Ovary (tissue), 3 donors: ENCODE results near the gene XCL2.

Experiments used
- CTCF ChIP-seq, 3 donors: fragments of 450-650 bp in 2 of 3; fragments of 200-600 bp in 1 of 3; IDR thresholded peaks; one replicate each; pipeline versions ENCODE4 v1.5.1 to v1.8.0; 2016 to 2022; ENCODE audit warnings: antibody characterized with exemption in 3 of 3, mild to moderate bottlenecking in 1 of 3
- EP300 ChIP-seq: sonication (generic); formaldehyde crosslinking; IDR thresholded peaks from one replicate; pipeline ENCODE4 v1.6.1; 2017; ENCODE audit warnings: antibody characterized with exemption
- POLR2A ChIP-seq: fragments of 450-650 bp; IDR thresholded peaks from one replicate; pipeline ENCODE4 v1.6.1; 2017; ENCODE audit warnings: antibody characterized with exemption, mild to moderate bottlenecking, moderate library complexity
- donor health status: DM: no; HTN: no; CAD: no.

- no peak for TF ChIP-seq CTCF (IDR thresholded peaks at IDR 0.05)
- TF ChIP-seq POLR2A: no peak
- TF ChIP-seq EP300: no peak
Observed at GRCh38 chr1:168529518-168529917, 14.3 kb downstream of the XCL2 start.
